PC-3 (cell line): ENCODE results near the gene GRB7. TPM values are rescaled to one million over a fixed set of nuclear protein-coding genes. Genes with fewer than 3 reads are reported as not detected.

ENCODE experiments used
- ATAC-seq: fragments of 200-7000 bp; cut with Tn5 transposase; 2 replicates; pipeline ENCODE4 v1.9.1; 2020; ENCODE audit warnings: mild to moderate bottlenecking, moderate library complexity
- BruUV-seq: library from RNA; stranded (reverse); fragments of 400-500 nt; replicated peaks from 2 replicates; lab custom pipeline; 2021; lab: Mats Ljungman, UMichigan
- CTCF ChIA-PET: fragments of 300-600 bp; sonication (Branson Sonifier 250); formaldehyde crosslinking; loops from one replicate; lab custom pipeline; 2022; ENCODE audit warnings: antibody characterized with exemption; lab: Charles Lee
- POLR2A ChIA-PET: fragments of 300-600 bp; sonication (Branson Sonifier 250); formaldehyde crosslinking; loops from one replicate; lab custom pipeline; 2022; ENCODE audit warnings: antibody characterized with exemption; ENCODE audit not compliant: unreplicated experiment; lab: Charles Lee
- DNase-seq: peaks from one replicate; pipeline ENCODE4 v3.0.0-alpha.2; 2015
- H2AFZ ChIP-seq: fragments of 300-600 bp; sonication (generic); 2 replicates; pipeline ENCODE4 v1.6.0; 2016; ENCODE audit warnings: antibody characterized with exemption, low read length
- H3F3A ChIP-seq: fragments of 300-600 bp; sonication (generic); one replicate; pipeline ENCODE4 v1.6.0; 2017; ENCODE audit warnings: antibody characterized with exemption, low read length, control low read depth, mild to moderate bottlenecking; ENCODE audit not compliant: unreplicated experiment
- H3K27ac ChIP-seq: fragments of 300-600 bp; sonication (generic); 2 replicates; pipeline ENCODE4 v1.5.1; 2016; ENCODE audit warnings: mild to moderate bottlenecking, low read length
- H3K27me3 ChIP-seq: fragments of 300-600 bp; sonication (generic); 2 replicates; pipeline ENCODE4 v1.6.1; 2016; ENCODE audit warnings: low read length, mixed read lengths
- H3K36me3 ChIP-seq: fragments of 300-600 bp; sonication (generic); 2 replicates; pipeline ENCODE4 v1.6.1; 2016; ENCODE audit warnings: low read depth, mixed run types, low read length, mixed read lengths
- H3K4me1 ChIP-seq: fragments of 300-600 bp; sonication (generic); 2 replicates; pipeline ENCODE4 v1.5.1; 2016; ENCODE audit warnings: low read length; ENCODE audit not compliant: insufficient read depth
- H3K4me2 ChIP-seq: fragments of 300-600 bp; sonication (generic); 2 replicates; pipeline ENCODE4 v1.6.0; 2016; ENCODE audit warnings: low read length
- H3K4me3 ChIP-seq: fragments of 300-600 bp; sonication (generic); 2 replicates; pipeline ENCODE4 v1.5.1; 2016; ENCODE audit warnings: mild to moderate bottlenecking, low read length, mixed read lengths
- H3K79me2 ChIP-seq: fragments of 300-600 bp; sonication (generic); 2 replicates; pipeline ENCODE4 v1.6.1; 2017; ENCODE audit warnings: low read length, mixed read lengths
- H3K9ac ChIP-seq: fragments of 300-600 bp; sonication (generic); 2 replicates; pipeline ENCODE4 v1.6.0; 2016; ENCODE audit warnings: mild to moderate bottlenecking, low read length
- H3K9me2 ChIP-seq: fragments of 300-600 bp; sonication (generic); replicated peaks from 2 replicates; pipeline ENCODE4 v1.6.1; 2016; ENCODE audit warnings: mixed run types, low read length, mixed read lengths
- H3K9me3 ChIP-seq: fragments of 300-600 bp; sonication (generic); 2 replicates; pipeline ENCODE4 v1.6.1; 2016; ENCODE audit warnings: low read length, mixed read lengths
- H4K20me1 ChIP-seq: fragments of 300-600 bp; sonication (generic); 2 replicates; pipeline ENCODE4 v1.6.1; 2016; ENCODE audit warnings: low read length, mixed read lengths
- EZH2 ChIP-seq: fragments of 300-600 bp; sonication (generic); IDR thresholded peaks from one replicate; pipeline ENCODE4 v1.6.1; 2017; ENCODE audit warnings: antibody characterized with exemption, mild to moderate bottlenecking, low read length; ENCODE audit not compliant: unreplicated experiment
- EZH2phosphoT487 ChIP-seq: fragments of 300-600 bp; sonication (generic); IDR thresholded peaks from 2 replicates; pipeline ENCODE4 v1.6.1; 2018; ENCODE audit warnings: mild to moderate bottlenecking, antibody characterized with exemption, low read length, borderline replicate concordance
- intact Hi-C: fragments of 100-400 bp; cut with micrococcal nuclease; formaldehyde crosslinking; loops from 2 replicates; pipeline ENCODE4 v1.9.0; 2023
- total RNA-seq: library from RNA; depleted of rRNA; stranded (reverse); fragments of >200 nt; gene quantifications from 2 replicates; pipeline ENCODE4 v1.2.3, GENCODE V29; 2014
- TF ChIP-seq, protein P1 (sequence below): fragments of 300-600 bp; sonication (generic); conservative IDR thresholded peaks from 2 replicates; pipeline ENCODE4 v1.5.1; 2017; ENCODE audit warnings: antibody characterized with exemption, low read depth, mild to moderate bottlenecking, low read length

The GRB7 gene
- total RNA-seq, 1 experiment from 2014 or later: 31.3 TPM

DNA sequence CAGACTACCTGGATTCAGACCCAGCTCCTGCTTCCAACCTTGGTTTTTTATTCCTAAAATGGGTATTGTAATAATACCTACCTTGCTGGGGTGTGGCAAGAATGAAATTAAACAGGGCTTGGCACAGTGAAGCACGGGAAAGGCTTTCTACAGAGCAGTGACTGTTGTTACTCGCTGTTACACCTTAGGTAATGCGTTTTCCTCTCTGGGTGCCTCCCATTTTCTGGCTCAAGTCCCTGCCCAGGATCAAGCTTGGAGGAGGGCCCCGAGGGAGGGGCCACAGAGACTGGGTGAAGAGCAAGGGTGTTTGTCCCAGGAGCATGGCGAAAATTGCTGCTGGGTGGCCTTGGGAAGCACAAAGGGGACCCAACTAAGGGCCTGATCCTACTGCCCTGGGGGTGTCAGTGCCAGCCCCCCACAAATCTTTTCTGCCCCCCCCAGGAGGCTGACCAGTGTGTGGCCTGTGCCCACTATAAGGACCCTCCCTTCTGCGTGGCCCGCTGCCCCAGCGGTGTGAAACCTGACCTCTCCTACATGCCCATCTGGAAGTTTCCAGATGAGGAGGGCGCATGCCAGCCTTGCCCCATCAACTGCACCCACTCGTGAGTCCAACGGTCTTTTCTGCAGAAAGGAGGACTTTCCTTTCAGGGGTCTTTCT, 20.7 kb upstream of the GRB7 start:
- H3K9me3 ChIP-seq: no peaks in the 10 kb centered on the region
- H3K4me1 ChIP-seq: no peaks in the 10 kb centered on the region
- no peak overlapping the region for H2AFZ ChIP-seq
- ChIA-PET CTCF (no interaction called here), POLR2A (no interaction called here)
- TF ChIP-seq EZH2 (no peak), EZH2phosphoT487 (no peak)
- TF ChIP-seq, protein P1, sequence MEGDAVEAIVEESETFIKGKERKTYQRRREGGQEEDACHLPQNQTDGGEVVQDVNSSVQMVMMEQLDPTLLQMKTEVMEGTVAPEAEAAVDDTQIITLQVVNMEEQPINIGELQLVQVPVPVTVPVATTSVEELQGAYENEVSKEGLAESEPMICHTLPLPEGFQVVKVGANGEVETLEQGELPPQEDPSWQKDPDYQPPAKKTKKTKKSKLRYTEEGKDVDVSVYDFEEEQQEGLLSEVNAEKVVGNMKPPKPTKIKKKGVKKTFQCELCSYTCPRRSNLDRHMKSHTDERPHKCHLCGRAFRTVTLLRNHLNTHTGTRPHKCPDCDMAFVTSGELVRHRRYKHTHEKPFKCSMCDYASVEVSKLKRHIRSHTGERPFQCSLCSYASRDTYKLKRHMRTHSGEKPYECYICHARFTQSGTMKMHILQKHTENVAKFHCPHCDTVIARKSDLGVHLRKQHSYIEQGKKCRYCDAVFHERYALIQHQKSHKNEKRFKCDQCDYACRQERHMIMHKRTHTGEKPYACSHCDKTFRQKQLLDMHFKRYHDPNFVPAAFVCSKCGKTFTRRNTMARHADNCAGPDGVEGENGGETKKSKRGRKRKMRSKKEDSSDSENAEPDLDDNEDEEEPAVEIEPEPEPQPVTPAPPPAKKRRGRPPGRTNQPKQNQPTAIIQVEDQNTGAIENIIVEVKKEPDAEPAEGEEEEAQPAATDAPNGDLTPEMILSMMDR: no peak
- no peaks in the 10 kb centered on the region for H3K27me3 ChIP-seq
- H3K36me3 ChIP-seq: no peaks in the 10 kb centered on the region
- intact Hi-C loops: no loop called here
- no peak overlapping the region for H3K9ac ChIP-seq
- H3K79me2 ChIP-seq: no peaks in the 10 kb centered on the region
- no peak overlapping the region for H3K4me2 ChIP-seq
- no peaks in the 10 kb centered on the region for H3K9me2 ChIP-seq
- H3F3A ChIP-seq: no peaks in the 10 kb centered on the region
- no peak overlapping the region for H3K4me3 ChIP-seq
- H4K20me1 ChIP-seq: no peaks in the 10 kb centered on the region
- DNase-seq: no peak
- peak; percentile 35; the same call in 1 of the 2 replicates for ATAC-seq
- no peak overlapping the region for H3K27ac ChIP-seq
- BruUV-seq: no TSS peak

DNA sequence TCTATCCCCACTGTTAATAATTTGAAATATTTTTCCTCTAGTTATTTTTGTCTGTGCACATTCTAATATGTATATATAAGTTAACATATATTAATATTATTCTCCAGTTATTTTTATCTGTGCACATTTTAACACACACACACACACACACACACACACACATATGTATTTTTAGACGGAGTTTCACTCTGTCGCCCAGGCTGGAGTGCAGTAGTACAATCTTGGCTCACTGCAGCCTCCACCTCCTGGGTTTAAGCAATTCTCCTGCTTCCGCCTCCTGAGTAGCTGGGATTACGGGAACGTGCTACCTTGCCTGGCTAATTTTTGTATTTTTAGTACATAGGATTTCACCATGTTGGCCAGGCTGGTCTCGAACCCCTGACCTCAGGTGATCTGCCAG, 20.1 kb upstream of the GRB7 start:
- H3K4me2 ChIP-seq: no peak overlapping the region
- intact Hi-C loops: no loop called here
- no peaks in the 10 kb centered on the region for H3K79me2 ChIP-seq
- no peaks in the 10 kb centered on the region for H3K36me3 ChIP-seq
- ChIA-PET CTCF (no interaction called here), POLR2A (no interaction called here)
- H3K9ac ChIP-seq: no peak overlapping the region
- H3F3A ChIP-seq: no peaks in the 10 kb centered on the region
- no peak overlapping the region for H2AFZ ChIP-seq
- no peak overlapping the region for H3K27ac ChIP-seq
- BruUV-seq: no TSS peak
- H3K9me2 ChIP-seq: no peaks in the 10 kb centered on the region
- no peaks in the 10 kb centered on the region for H3K27me3 ChIP-seq
- H3K9me3 ChIP-seq: no peaks in the 10 kb centered on the region
- ATAC-seq (no peak), DNase-seq (no peak)
- H4K20me1 ChIP-seq: no peaks in the 10 kb centered on the region
- TF ChIP-seq, protein P1: no peak
- no peak for TF ChIP-seq EZH2phosphoT487
- no peak overlapping the region for H3K4me3 ChIP-seq
- no peaks in the 10 kb centered on the region for H3K4me1 ChIP-seq

DNA sequence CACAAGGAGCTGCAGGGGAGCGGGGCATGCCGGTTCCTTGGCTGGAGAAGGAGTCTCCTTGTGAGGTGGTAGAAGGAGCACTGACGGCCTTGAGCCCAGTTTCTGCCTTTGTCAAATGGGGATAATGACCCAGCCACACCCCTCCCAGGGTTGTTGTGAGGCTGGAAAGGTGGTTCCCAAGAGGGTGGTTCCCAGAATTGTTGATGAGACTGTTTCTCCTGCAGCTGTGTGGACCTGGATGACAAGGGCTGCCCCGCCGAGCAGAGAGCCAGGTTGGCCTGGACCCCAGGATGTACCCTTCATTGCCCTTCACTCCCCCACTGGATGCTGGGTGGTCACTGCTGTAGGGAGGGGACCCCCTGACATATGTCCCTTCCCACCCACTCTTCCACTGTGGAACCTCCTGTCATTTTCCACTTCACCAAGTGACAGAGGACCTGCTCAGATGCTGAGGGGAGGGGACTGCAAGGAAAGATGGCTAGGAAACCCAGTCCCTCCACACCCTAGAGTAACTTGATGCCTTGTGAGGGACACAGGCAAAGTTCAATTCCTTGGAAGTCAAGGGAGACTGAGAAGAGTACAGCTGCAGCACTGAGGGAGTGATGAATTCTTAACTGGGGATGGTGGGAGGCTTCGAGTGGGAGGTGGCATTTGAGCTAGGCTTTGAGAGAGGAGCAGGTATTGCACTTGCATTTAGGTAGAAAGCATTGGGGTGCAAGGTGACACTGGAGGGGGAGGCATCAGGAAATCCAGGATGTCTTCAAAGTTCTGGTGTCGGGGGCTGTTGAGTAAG, 18.0 kb upstream of the GRB7 start:
- Histone ChIP-seq H3K9me2 (no peaks in the 10 kb centered on the region), H2AFZ (no peak overlapping the region), H3K9me3 (no peaks in the 10 kb centered on the region), H3K9ac (no peak overlapping the region), H4K20me1 (no peaks in the 10 kb centered on the region), H3K4me1 (no peaks in the 10 kb centered on the region), H3K4me3 (no peak overlapping the region), H3K36me3 (no peaks in the 10 kb centered on the region), H3K27me3 (no peaks in the 10 kb centered on the region), H3K4me2 (no peak overlapping the region), H3K79me2 (no peaks in the 10 kb centered on the region), H3K27ac (no peak overlapping the region), H3F3A (no peaks in the 10 kb centered on the region)
- no peak for TF ChIP-seq EZH2
- DNase-seq (no peak), ATAC-seq (no peak)
- POLR2A ChIA-PET: no interaction called here
- intact Hi-C loops: no loop called here
- no TSS peak for BruUV-seq
- CTCF ChIA-PET: no interaction called here
